ENCODE measurements around the gene MRPL21. TPM values are rescaled to one million over a fixed set of nuclear protein-coding genes. Genes with fewer than 3 reads are reported as not detected.

MRPL21 gene
- total RNA-seq, 1 experiment from 2014 or later = 96.5 TPM

- DNase-seq (ENCODE audit: unreplicated experiment) = no peak
- Mint-ChIP-seq H3K4me3 (ENCODE audit: unreplicated experiment) (no peak overlapping the region), H3K27ac (ENCODE audit: low read depth, unreplicated experiment) (no peak overlapping the region), H3K9me3 (ENCODE audit: unreplicated experiment) (no peaks in the 10 kb centered on the region), H3K27me3 (ENCODE audit: insufficient read depth, unreplicated experiment) (no peaks in the 10 kb centered on the region), H3K4me1 (ENCODE audit: insufficient read depth, unreplicated experiment) (peaks cover 5% of the 10 kb centered on the region), H3K36me3 (ENCODE audit: insufficient read depth, unreplicated experiment) (no peaks in the 10 kb centered on the region)
- intact Hi-C loops (cut with micrococcal nuclease) = loop anchor here (1.0 to 10.0 kb wide), 2 partner anchors 212 to 240 kb away; no protein-coding TSS in a partner anchor
- TF ChIP-seq, protein P1, sequence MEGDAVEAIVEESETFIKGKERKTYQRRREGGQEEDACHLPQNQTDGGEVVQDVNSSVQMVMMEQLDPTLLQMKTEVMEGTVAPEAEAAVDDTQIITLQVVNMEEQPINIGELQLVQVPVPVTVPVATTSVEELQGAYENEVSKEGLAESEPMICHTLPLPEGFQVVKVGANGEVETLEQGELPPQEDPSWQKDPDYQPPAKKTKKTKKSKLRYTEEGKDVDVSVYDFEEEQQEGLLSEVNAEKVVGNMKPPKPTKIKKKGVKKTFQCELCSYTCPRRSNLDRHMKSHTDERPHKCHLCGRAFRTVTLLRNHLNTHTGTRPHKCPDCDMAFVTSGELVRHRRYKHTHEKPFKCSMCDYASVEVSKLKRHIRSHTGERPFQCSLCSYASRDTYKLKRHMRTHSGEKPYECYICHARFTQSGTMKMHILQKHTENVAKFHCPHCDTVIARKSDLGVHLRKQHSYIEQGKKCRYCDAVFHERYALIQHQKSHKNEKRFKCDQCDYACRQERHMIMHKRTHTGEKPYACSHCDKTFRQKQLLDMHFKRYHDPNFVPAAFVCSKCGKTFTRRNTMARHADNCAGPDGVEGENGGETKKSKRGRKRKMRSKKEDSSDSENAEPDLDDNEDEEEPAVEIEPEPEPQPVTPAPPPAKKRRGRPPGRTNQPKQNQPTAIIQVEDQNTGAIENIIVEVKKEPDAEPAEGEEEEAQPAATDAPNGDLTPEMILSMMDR (IDR thresholded peaks at IDR 0.05; ENCODE audit: unreplicated experiment) = no peak
- ChIA-PET CTCF (interaction anchor here (0.6 to 1.2 kb wide), 9 partner anchors 10 to 232 kb away, joined by 3 to 5 read pairs (median 3); no protein-coding TSS in a partner anchor), POLR2A (interaction anchor here (1.2 to 2.3 kb wide), 2 partner anchors 8 to 26 kb away, joined by 4 to 5 read pairs; no protein-coding TSS in a partner anchor)
- no TSS peak for BruUV-seq (replicated peaks)
These were observed 58.8 kb downstream of the MRPL21 start for GRCh38 chr11:68844801-68845200.

DNA sequence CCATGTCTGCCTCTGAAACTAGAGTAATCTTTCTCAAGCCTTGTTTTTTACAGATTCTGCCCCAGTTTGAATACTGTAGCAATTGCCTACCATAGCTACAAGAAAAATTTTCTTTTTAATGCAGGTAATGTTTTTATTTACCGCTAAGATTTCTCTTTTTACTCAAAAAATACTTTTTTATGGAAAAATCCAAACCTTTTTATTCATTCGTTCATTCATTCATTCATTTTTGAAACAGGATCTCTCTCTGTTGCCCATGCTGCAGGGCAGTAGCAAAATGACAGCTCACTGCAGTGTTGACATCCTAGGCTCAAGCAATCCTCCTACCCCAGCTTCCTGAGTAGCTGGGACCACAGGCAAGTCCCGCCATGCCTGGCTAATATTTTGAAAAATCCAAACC, 59.3 kb downstream of the MRPL21 start:
- Mint-ChIP-seq H3K4me3 (ENCODE audit: unreplicated experiment) (no peak overlapping the region), H3K27ac (ENCODE audit: low read depth, unreplicated experiment) (no peak overlapping the region), H3K27me3 (ENCODE audit: insufficient read depth, unreplicated experiment) (no peaks in the 10 kb centered on the region), H3K36me3 (ENCODE audit: insufficient read depth, unreplicated experiment) (no peaks in the 10 kb centered on the region), H3K4me1 (ENCODE audit: insufficient read depth, unreplicated experiment) (peaks cover 5% of the 10 kb centered on the region), H3K9me3 (ENCODE audit: unreplicated experiment) (no peaks in the 10 kb centered on the region)
- TF ChIP-seq, protein P1 (IDR thresholded peaks at IDR 0.05; ENCODE audit: unreplicated experiment) = no peak
- BruUV-seq (replicated peaks) = no TSS peak
- intact Hi-C loops (cut with micrococcal nuclease) = loop anchor here (1.0 to 10.0 kb wide), 2 partner anchors 212 to 240 kb away; no protein-coding TSS in a partner anchor
- DNase-seq (ENCODE audit: unreplicated experiment) = no peak
- ChIA-PET CTCF (interaction anchor here (0.6 to 1.7 kb wide), 15 partner anchors 10 to 391 kb away, joined by 3 to 5 read pairs (median 3); no protein-coding TSS in a partner anchor), POLR2A (interaction anchor here (1.2 to 2.3 kb wide), 3 partner anchors 9 to 491 kb away, joined by 3 to 5 read pairs (median 4); no protein-coding TSS in a partner anchor)

DNA sequence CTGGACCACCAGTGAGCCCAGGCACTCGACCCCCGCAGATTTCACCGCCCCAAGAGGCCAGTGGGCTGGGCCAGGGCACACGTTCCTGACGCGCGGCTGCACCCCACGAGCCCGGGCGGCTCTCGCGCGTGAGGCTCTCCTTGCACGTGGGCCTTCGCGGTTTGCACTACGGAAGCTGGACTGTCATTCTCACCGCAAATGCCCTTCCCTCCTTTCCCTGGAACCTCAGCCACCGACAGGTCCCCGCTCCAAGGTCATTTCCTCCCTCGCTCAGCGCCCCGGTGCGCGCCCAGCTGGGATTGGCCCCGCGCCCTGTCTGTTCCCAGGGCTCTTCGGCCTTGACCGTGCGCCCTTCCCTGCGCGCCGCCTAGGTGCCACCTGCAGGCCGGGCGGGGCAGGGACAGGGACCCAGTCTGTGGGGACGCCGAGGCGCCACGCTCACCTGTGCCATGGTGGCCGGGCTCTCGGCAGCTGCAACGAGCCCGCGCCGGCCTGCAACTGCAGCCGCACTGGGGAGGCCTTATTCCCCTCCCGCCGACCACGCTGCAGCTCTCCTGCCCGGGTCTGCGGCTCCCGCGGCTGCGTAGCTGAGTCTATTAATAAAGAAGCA, 59.8 kb downstream of the MRPL21 start:
- BruUV-seq (replicated peaks) = no TSS peak
- Mint-ChIP-seq H3K4me1 (ENCODE audit: insufficient read depth, unreplicated experiment) (peaks cover 5% of the 10 kb centered on the region), H3K27me3 (ENCODE audit: insufficient read depth, unreplicated experiment) (no peaks in the 10 kb centered on the region), H3K4me3 (ENCODE audit: unreplicated experiment) (peak overlapping the region; percentile 73), H3K9me3 (ENCODE audit: unreplicated experiment) (no peaks in the 10 kb centered on the region), H3K27ac (ENCODE audit: low read depth, unreplicated experiment) (no peak overlapping the region), H3K36me3 (ENCODE audit: insufficient read depth, unreplicated experiment) (no peaks in the 10 kb centered on the region)
- intact Hi-C loops (cut with micrococcal nuclease) = loop anchor here (1.0 to 10.0 kb wide), 2 partner anchors 212 to 241 kb away; no protein-coding TSS in a partner anchor
- ChIA-PET POLR2A (interaction anchor here (1.0 to 2.3 kb wide), 5 partner anchors 9 to 490 kb away, joined by 3 to 9 read pairs (median 4); no protein-coding TSS in a partner anchor), CTCF (interaction anchor here (0.5 to 1.7 kb wide), 18 partner anchors 9 to 390 kb away, joined by 3 to 5 read pairs (median 3); no protein-coding TSS in a partner anchor)
- TF ChIP-seq, protein P1 (IDR thresholded peaks at IDR 0.05; ENCODE audit: unreplicated experiment) = peak; percentile 55
- peak; percentile 80 for DNase-seq (ENCODE audit: unreplicated experiment)

DNA sequence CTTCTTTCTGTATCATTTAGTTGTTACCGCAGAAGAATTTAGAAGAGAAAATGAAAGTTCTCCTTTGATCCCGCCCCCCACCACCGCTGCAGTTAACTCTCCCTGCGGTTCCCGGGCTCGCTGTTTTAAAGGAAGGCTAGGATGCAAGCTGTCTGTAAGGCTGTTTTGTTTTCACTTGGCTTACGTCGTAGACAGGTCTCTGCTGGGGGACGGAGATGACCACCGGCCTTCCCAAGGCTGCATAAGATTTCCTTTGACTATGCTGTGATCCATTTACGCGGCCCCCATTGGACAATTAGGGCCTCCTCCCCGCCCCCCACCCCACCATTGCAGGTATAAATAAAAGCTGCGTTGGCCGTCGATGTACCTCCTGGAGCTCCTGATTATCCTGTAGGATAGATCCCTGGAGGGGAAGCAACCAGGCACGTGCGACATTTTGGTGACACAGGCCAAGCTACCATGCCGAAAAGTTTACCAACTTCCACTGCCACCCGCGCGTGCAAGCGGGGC, 60.5 kb downstream of the MRPL21 start:
- ChIA-PET CTCF (interaction anchor here (0.6 to 1.7 kb wide), 10 partner anchors 9 to 242 kb away, joined by 3 to 4 read pairs (median 3); no protein-coding TSS in a partner anchor), POLR2A (interaction anchor here (1.0 to 2.3 kb wide), 4 partner anchors 25 to 489 kb away, joined by 3 to 9 read pairs (median 4); no protein-coding TSS in a partner anchor)
- intact Hi-C loops (cut with micrococcal nuclease) = loop anchor here (10.0 kb wide), 1 partner anchor 242 kb away; no protein-coding TSS in a partner anchor
- no peaks in the 10 kb centered on the region for H3K9me3 Mint-ChIP-seq (ENCODE audit: unreplicated experiment)
- no peaks in the 10 kb centered on the region for H3K36me3 Mint-ChIP-seq (ENCODE audit: insufficient read depth, unreplicated experiment)
- BruUV-seq (replicated peaks) = no TSS peak
- DNase-seq (ENCODE audit: unreplicated experiment) = no peak
- H3K4me1 Mint-ChIP-seq (ENCODE audit: insufficient read depth, unreplicated experiment) = peaks cover 5% of the 10 kb centered on the region
- TF ChIP-seq, protein P1 (IDR thresholded peaks at IDR 0.05; ENCODE audit: unreplicated experiment) = no peak
- peak overlapping the region; percentile 58 for H3K4me3 Mint-ChIP-seq (ENCODE audit: unreplicated experiment)
- no peaks in the 10 kb centered on the region for H3K27me3 Mint-ChIP-seq (ENCODE audit: insufficient read depth, unreplicated experiment)
- no peak overlapping the region for H3K27ac Mint-ChIP-seq (ENCODE audit: low read depth, unreplicated experiment)
